K562 (cell line): ENCODE data around the gene ADAMTS6. TPM values are rescaled to one million over a fixed set of nuclear protein-coding genes. Genes with fewer than 3 reads are reported as not detected.

Source experiments
- ATAC-seq: fragments of 200-7000 bp; cut with Tn5 transposase; 3 replicates; pipeline ENCODE4 v1.9.1; 2020; ENCODE audit warnings: moderate library complexity
- BruUV-seq: library from RNA; stranded (reverse); fragments of 400-500 nt; replicated peaks from 2 replicates; lab custom pipeline; 2021; lab: Mats Ljungman, UMichigan
- CTCF ChIA-PET: fragments of 300-600 bp; formaldehyde crosslinking; extraction: SDS; loops from one replicate; lab custom pipeline; 2021; ENCODE audit warnings: low intra/inter-chr PET ratio; lab: Yijun Ruan, JAX
- POLR2A ChIA-PET: fragments of 300-600, 350-650 bp; sonication (Branson Sonifier 250); formaldehyde crosslinking; extraction: SDS; loops from one replicate; lab custom pipeline; 2021; ENCODE audit warnings: antibody characterized with exemption, inconsistent platforms; lab: Yijun Ruan, JAX
- DNase-seq, 4 experiments: peaks; one replicate each; pipeline versions ENCODE4 v3.0.0 to v3.0.0-alpha.2; 2011 to 2018; ENCODE audit warnings: low spot score in 3 of 4, mixed read lengths in 3 of 4; ENCODE audit errors: extremely low read depth in 1 of 4
- FAIRE-seq: peaks from 2 replicates; lab custom pipeline; 2011; peaks lifted over from hg19 to GRCh38; lab: Jason Lieb, UNC
- H2AFZ ChIP-seq: 2 replicates; pipeline ENCODE4 v1.6.0; 2011; ENCODE audit warnings: low read depth, low read length, control low read depth, inconsistent platforms
- H3K27ac ChIP-seq: fragments of 200-600 bp; 3 replicates; pipeline ENCODE4 v1.8.0; 2011; ENCODE audit warnings: low read depth, mild to moderate bottlenecking, control low read depth, inconsistent platforms, low read length, moderate library complexity, mixed read lengths; ENCODE audit errors: extremely low read depth
- H3K27me3 ChIP-seq, 2 experiments: fragments of 300-600 bp in 1 of 2; 2 replicates in 1 of 2; 3 replicates in 1 of 2; pipeline versions ENCODE4 v1.6.0 to v1.8.0; 2011; ENCODE audit warnings: inconsistent platforms in 2 of 2, low read length in 2 of 2, mild to moderate bottlenecking in 1 of 2, mixed read lengths in 1 of 2, moderate library complexity in 1 of 2; ENCODE audit not compliant: control insufficient read depth in 2 of 2, insufficient read depth in 2 of 2
- H3K36me3 ChIP-seq: fragments of 300-600 bp; 3 replicates; pipeline ENCODE4 v1.8.0; 2011; ENCODE audit warnings: mild to moderate bottlenecking, low read length, inconsistent platforms; ENCODE audit not compliant: control insufficient read depth, insufficient read depth
- H3K4me1 ChIP-seq, 2 experiments: fragments of 200-600 bp in 1 of 2; replicated peaks in 1 of 2; 2 replicates in 1 of 2; 3 replicates in 1 of 2; pipeline versions ENCODE4 v1.5.1 to v1.8.0; 2011; ENCODE audit warnings: inconsistent platforms in 2 of 2, low read length in 2 of 2, mild to moderate bottlenecking in 1 of 2, mixed read lengths in 1 of 2, moderate library complexity in 1 of 2; ENCODE audit not compliant: control insufficient read depth in 2 of 2, insufficient read depth in 2 of 2
- H3K4me2 ChIP-seq: 2 replicates; pipeline ENCODE4 v1.6.1; 2011; ENCODE audit warnings: low read length, control low read depth, inconsistent platforms, mixed read lengths; ENCODE audit not compliant: insufficient read depth
- H3K4me3 ChIP-seq: fragments of 200-600 bp; sonication (generic), shearing (Covaris generic); 2 replicates; pipeline ENCODE4 v1.5.1; 2016; ENCODE audit warnings: control low read depth, inconsistent platforms
- H3K79me2 ChIP-seq: fragments of 200-600 bp; 3 replicates; pipeline ENCODE4 v1.8.0; 2011; ENCODE audit warnings: low read length, inconsistent platforms; ENCODE audit not compliant: control insufficient read depth, insufficient read depth
- H3K9ac ChIP-seq, 2 experiments: 2 replicates each; pipeline versions ENCODE4 v1.6.0 to v1.6.1; 2011; ENCODE audit warnings: low read depth in 2 of 2, low read length in 2 of 2, control low read depth in 1 of 2, inconsistent platforms in 1 of 2, mild to moderate bottlenecking in 1 of 2, mixed read lengths in 1 of 2; ENCODE audit not compliant: insufficient read depth in 1 of 2
- H3K9me1 ChIP-seq: one replicate; pipeline ENCODE4 v1.6.0; 2011; ENCODE audit warnings: inconsistent platforms, mild to moderate bottlenecking, low read length, moderate library complexity; ENCODE audit not compliant: control insufficient read depth, insufficient read depth
- H3K9me3 ChIP-seq: replicated peaks from 2 replicates; pipeline ENCODE4 v1.5.1; 2011; ENCODE audit warnings: low read depth, low read length, inconsistent platforms; ENCODE audit not compliant: control insufficient read depth, insufficient read depth
- H4K20me1 ChIP-seq: replicated peaks from 2 replicates; pipeline ENCODE4 v1.6.1; 2011; ENCODE audit warnings: low read length, inconsistent platforms, mixed read lengths; ENCODE audit not compliant: control insufficient read depth, insufficient read depth
- BRD4 ChIP-seq: fragments of 200-600 bp; sonication (generic); IDR thresholded peaks from 2 replicates; pipeline ENCODE4 v1.6.1; 2017; ENCODE audit warnings: inconsistent platforms
- CEBPB ChIP-seq: fragments of 450-650 bp; IDR thresholded peaks from 2 replicates; pipeline ENCODE4 v1.6.1; 2016; ENCODE audit warnings: missing genetic modification characterization, missing compliant biosample characterization
- GATAD2B ChIP-seq: fragments of 450-650 bp; IDR thresholded peaks from 2 replicates; pipeline ENCODE4 v1.6.1; 2017; ENCODE audit warnings: mild to moderate bottlenecking, borderline replicate concordance
- NCOA2 ChIP-seq, 2 experiments: fragments of 450-650 bp; IDR thresholded peaks; 2 replicates each; pipeline ENCODE4 v1.6.1; 2018; ENCODE audit warnings: mild to moderate bottlenecking in 2 of 2, moderate library complexity in 1 of 2; ENCODE audit not compliant: partially characterized antibody in 2 of 2
- NUFIP1 ChIP-seq: fragments of 450-650 bp; IDR thresholded peaks from 2 replicates; pipeline ENCODE4 v1.6.1; 2018; ENCODE audit not compliant: partially characterized antibody
- TEAD2 ChIP-seq: fragments of 450-650 bp; IDR thresholded peaks from 2 replicates; pipeline ENCODE4 v1.6.1; 2016; ENCODE audit warnings: missing genetic modification characterization, control low read depth, missing compliant biosample characterization
- U2AF1 ChIP-seq: fragments of 200-400 bp; formaldehyde crosslinking; optimal IDR thresholded peaks from 2 replicates; pipeline ENCODE3; 2017; ENCODE audit warnings: mild to moderate bottlenecking, low read depth, low read length, moderate library complexity
- VEZF1 ChIP-seq: fragments of 200-800 bp; sonication (Bioruptor generic); IDR thresholded peaks from 2 replicates; pipeline ENCODE4 v1.6.1; 2017; ENCODE audit warnings: missing genetic modification characterization, missing compliant biosample characterization
- YY1 ChIP-seq, 3 experiments: IDR thresholded peaks; 2 replicates each; pipeline ENCODE4 v1.6.1; 2011; ENCODE audit warnings: low read length in 2 of 3, mild to moderate bottlenecking in 2 of 3, moderate library complexity in 2 of 3, borderline replicate concordance in 1 of 3, control low read depth in 1 of 3, low read depth in 1 of 3; ENCODE audit not compliant: insufficient read depth in 3 of 3, insufficient replicate concordance in 2 of 3, control insufficient read depth in 1 of 3, insufficient read length in 1 of 3; ENCODE audit errors: extremely low read depth in 1 of 3
- ZNF174 ChIP-seq: fragments of 250-450 bp; sonication (Bioruptor Pico); IDR thresholded peaks from 2 replicates; pipeline ENCODE4 v1.4.0; 2020; ENCODE audit warnings: mild to moderate bottlenecking
- ZNF347 ChIP-seq: fragments of 450-650 bp; formaldehyde crosslinking; IDR thresholded peaks from 2 replicates; pipeline ENCODE4 v1.4.0; 2020; ENCODE audit warnings: low read depth, mild to moderate bottlenecking, moderate library complexity
- ZNF395 ChIP-seq: fragments of 200-800 bp; sonication (Bioruptor generic); IDR thresholded peaks from 2 replicates; pipeline ENCODE4 v1.6.1; 2017; ENCODE audit warnings: missing genetic modification characterization, missing compliant biosample characterization
- WGBS: fragments of 100-300 bp; shearing (Covaris generic); methylation state at CpG from one replicate; pipeline ENCODE4 v1.1.6; 2016; ENCODE audit warnings: low coverage, mixed read lengths; ENCODE audit not compliant: insufficient coverage; ENCODE audit errors: missing lambda C conversion rate; 5-methylcytosine and 5-hydroxymethylcytosine counted together
- in situ Hi-C: fragments of 300-500 bp; cut with MboI; formaldehyde crosslinking; loops from 4 replicates; pipeline ENCODE4 v1.15.0; 2018; ENCODE audit warnings: inconsistent platforms, mixed read lengths
- intact Hi-C: fragments of 100-400 bp; cut with micrococcal nuclease; formaldehyde crosslinking; loops from 2 replicates; pipeline ENCODE4 v1.14.2; 2022
- polyA plus RNA-seq, 8 experiments: library from polyadenylated mRNA; depleted of rRNA in 4 of 8; stranded (reverse) in 5 of 8; unstranded in 3 of 8; fragments of >200 nt; fragmentation: Nextera tagmentation in 2 of 8; fragmentation: Illumina TruSeq in 1 of 8; extraction: Ambion mirVana in 2 of 8; extraction: Trizol in 1 of 8; gene quantifications; 2 replicates each; pipeline versions ENCODE4 v1.2.1 to v1.2.3, GENCODE V29; 2011 to 2014; ENCODE audit warnings: inconsistent platforms in 1 of 8, missing spikeins in 1 of 8
- total RNA-seq, 7 experiments: library from RNA; depleted of rRNA in 6 of 7; stranded (reverse); fragments of >200 nt in 6 of 7; fragmentation: Illumina TruSeq in 2 of 7; extraction: Trizol in 2 of 7; gene quantifications; 2 replicates each; pipeline versions ENCODE4 v1.2.1 to v1.2.3, GENCODE V29; 2011 to 2021; ENCODE audit warnings: low replicate concordance in 1 of 7

The ADAMTS6 gene
- total and polyA plus RNA-seq, 9 of the 15 experiments (the other 6 are each of a cell fraction or from before 2014, with no cell fraction given) = 0.57 to 5.3 (median 1.5) TPM

GRCh38 chr5:65173130-65173525 lies 308.6 kb downstream of the ADAMTS6 start:
- ChIA-PET POLR2A (interaction anchor here (1.0 kb wide), 1 partner anchor 13 kb away, joined by 3 read pairs; no protein-coding TSS in a partner anchor), CTCF (no interaction called here)
- no peak overlapping the region for H3K4me2 ChIP-seq
- FAIRE-seq (no peak), DNase-seq (no peak), ATAC-seq (no peak)
- BruUV-seq = no TSS peak
- no peaks in the 10 kb centered on the region for H3K9me3 ChIP-seq
- in situ Hi-C loops (no loop called here), intact Hi-C loops (no loop called here)
- no peak overlapping the region for H3K27ac ChIP-seq
- H3K79me2 ChIP-seq = no peaks in the 10 kb centered on the region
- TF ChIP-seq ZNF395 (CRISPR knock-in tag) (no peak), TEAD2 (tag) (no peak), BRD4 (no peak), ZNF174 (CRISPR knock-in tag) (no peak), NCOA2 (IDR thresholded peaks at IDR 0.05; ENCODE audit: partially characterized antibody in 2 of 2) (no peak), YY1 (IDR thresholded peaks at IDR 0.05; ENCODE audit: borderline replicate concordance in 1 of 3, control insufficient read depth in 1 of 3, extremely low read depth in 1 of 3, insufficient read depth in 3 of 3, insufficient read length in 1 of 3, insufficient replicate concordance in 2 of 3, low read depth in 1 of 3, low read length in 2 of 3) (no peak), GATAD2B (no peak), CEBPB (no peak), U2AF1 (no peak), NUFIP1 (no peak), VEZF1 (CRISPR knock-in tag) (no peak), ZNF347 (no peak)
- H3K27me3 ChIP-seq = no peaks in the 10 kb centered on the region; a peak in 1 of 5 replicates
- H3K4me3 ChIP-seq = no peak overlapping the region
- WGBS = 9% methylated on average over 5 of the region's 5 CpGs
- H3K36me3 ChIP-seq = no peaks in the 10 kb centered on the region
- no peaks in the 10 kb centered on the region for H3K9me1 ChIP-seq
- H3K4me1 ChIP-seq = no peaks in the 10 kb centered on the region
- H4K20me1 ChIP-seq = no peaks in the 10 kb centered on the region
- H3K9ac ChIP-seq = no peak overlapping the region
- H2AFZ ChIP-seq = no peak overlapping the region
